ENCODE data around the gene OR2T29. TPM values are rescaled to one million over a fixed set of nuclear protein-coding genes. Genes with fewer than 3 reads are reported as not detected.
"Not testable (repeated sequence)": the region's sequence is repeated elsewhere in the genome, so short reads cannot be mapped to it uniquely, and the experiment has no call there.

OR2T29 gene
- total and polyA plus RNA-seq, 2 of the 13 experiments (the other 11 are each of a cell fraction or from before 2014, with no cell fraction given), result not detected

- TF ChIP-seq SMARCE1 (IDR thresholded peaks at IDR 0.05; ENCODE audit: borderline replicate concordance), result no peak
These were observed 13.8 kb upstream of the OR2T29 start (continued) for GRCh38 chr1:248576260-248576980.

GRCh38 chr1:248574657-248575056 is 12.1 kb upstream of the OR2T29 start, which contains the start of gene OR2T34:
Gene OR2T34, minus strand, starts transcription at chr1:248574757. Its CDS starts 0 bp downstream, at chr1:248574757.
- H3K4me1 ChIP-seq (ENCODE audit: insufficient read depth, low read length); H3K4me2 ChIP-seq (ENCODE audit: low read depth, low read length); CTCF ChIA-PET (ENCODE audit: low intra/inter-chr PET ratio, low total read pairs); POLR2A ChIA-PET; in situ Hi-C loops (cut with HindIII; ENCODE audit: extremely low pct_ligation_motif_present, low pct_unique_long_range_greater_than_20kb); H3K9me3 ChIP-seq (ENCODE audit: low read length); H3K79me2 ChIP-seq (ENCODE audit: insufficient read depth, low read length); intact Hi-C loops (cut with micrococcal nuclease; ENCODE audit: unreplicated experiment); H3K36me3 ChIP-seq (replicated peaks in 1 of 2; ENCODE audit: control insufficient read depth in 1 of 2, insufficient read depth in 2 of 2, low read length in 2 of 2); ATAC-seq; H3K27ac ChIP-seq (ENCODE audit: extremely low read length, insufficient read depth, low read length); H3K9ac ChIP-seq (ENCODE audit: insufficient read depth, low read depth, low read length); BruUV-seq (replicated peaks); H3K27me3 ChIP-seq (ENCODE audit: control insufficient read depth in 1 of 2, insufficient read depth in 2 of 2, low read length in 2 of 2); H2AFZ ChIP-seq (ENCODE audit: low read length); H3K4me3 ChIP-seq (replicated peaks in 1 of 3; ENCODE audit: insufficient read depth in 1 of 3, low read depth in 2 of 3, low read length in 3 of 3); H4K20me1 ChIP-seq (ENCODE audit: insufficient read depth, low read length); DNase-seq (ENCODE audit: low spot score); FAIRE-seq: not testable (repeated sequence)
- 18% methylated on average over 3 of the region's 3 CpGs for WGBS (ENCODE audit: low lambda C conversion rate)

DNA sequence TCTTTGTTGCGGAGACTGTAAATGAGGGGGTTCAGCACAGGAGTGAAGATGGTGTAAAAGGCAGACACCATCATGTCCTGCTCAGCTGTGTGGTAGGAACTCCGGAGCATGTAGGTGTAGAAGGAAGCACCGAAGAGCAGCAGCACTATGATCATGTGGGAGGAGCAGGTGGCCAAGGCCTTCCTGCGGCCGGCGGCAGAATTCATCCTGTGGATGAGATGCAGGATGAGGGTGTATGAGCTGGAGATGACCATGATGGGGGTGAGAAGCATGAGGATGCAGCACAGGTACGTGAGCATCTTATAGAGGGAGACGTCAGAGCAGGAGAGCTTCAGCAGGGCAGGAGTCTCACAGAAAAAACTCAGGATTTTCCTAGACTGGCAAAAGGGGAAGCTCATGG is 11.3 kb upstream of the OR2T29 start:
- intact Hi-C loops (cut with micrococcal nuclease; ENCODE audit: unreplicated experiment); POLR2A ChIA-PET; H2AFZ ChIP-seq (ENCODE audit: low read length); in situ Hi-C loops (cut with HindIII; ENCODE audit: extremely low pct_ligation_motif_present, low pct_unique_long_range_greater_than_20kb); FAIRE-seq; H3K9me3 ChIP-seq (ENCODE audit: low read length); H3K79me2 ChIP-seq (ENCODE audit: insufficient read depth, low read length); CTCF ChIA-PET (ENCODE audit: low intra/inter-chr PET ratio, low total read pairs); DNase-seq (ENCODE audit: low spot score); H4K20me1 ChIP-seq (ENCODE audit: insufficient read depth, low read length); H3K4me1 ChIP-seq (ENCODE audit: insufficient read depth, low read length); H3K27me3 ChIP-seq (ENCODE audit: control insufficient read depth in 1 of 2, insufficient read depth in 2 of 2, low read length in 2 of 2); BruUV-seq (replicated peaks); ATAC-seq; H3K9ac ChIP-seq (ENCODE audit: insufficient read depth, low read depth, low read length); H3K36me3 ChIP-seq (replicated peaks in 1 of 2; ENCODE audit: control insufficient read depth in 1 of 2, insufficient read depth in 2 of 2, low read length in 2 of 2); H3K4me2 ChIP-seq (ENCODE audit: low read depth, low read length); H3K4me3 ChIP-seq (replicated peaks in 1 of 3; ENCODE audit: insufficient read depth in 1 of 3, low read depth in 2 of 3, low read length in 3 of 3); H3K27ac ChIP-seq (ENCODE audit: extremely low read length, insufficient read depth, low read length): not testable (repeated sequence)
- WGBS (ENCODE audit: low lambda C conversion rate), result 3% methylated on average over 5 of the region's 8 CpGs

DNA sequence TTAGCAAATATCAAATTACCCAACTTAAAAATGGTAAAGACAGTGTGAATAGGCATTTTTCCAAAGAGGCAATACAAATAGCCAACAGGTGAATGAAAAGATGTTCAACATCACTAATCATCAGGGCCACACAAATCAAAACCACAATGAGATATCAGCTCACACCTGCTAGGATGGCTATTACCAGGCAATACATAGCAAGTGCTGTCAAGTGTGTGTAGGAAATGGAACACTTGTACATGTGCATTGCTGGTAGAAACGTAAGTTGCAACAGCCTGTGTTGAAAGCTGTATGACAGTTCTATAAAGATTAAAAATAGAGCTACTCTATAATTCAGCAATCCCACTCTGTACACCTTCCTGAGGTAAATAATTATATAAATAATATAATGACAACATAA is 9.5 kb upstream of the OR2T29 start:
- not testable (repeated sequence) for BruUV-seq (replicated peaks)

DNA sequence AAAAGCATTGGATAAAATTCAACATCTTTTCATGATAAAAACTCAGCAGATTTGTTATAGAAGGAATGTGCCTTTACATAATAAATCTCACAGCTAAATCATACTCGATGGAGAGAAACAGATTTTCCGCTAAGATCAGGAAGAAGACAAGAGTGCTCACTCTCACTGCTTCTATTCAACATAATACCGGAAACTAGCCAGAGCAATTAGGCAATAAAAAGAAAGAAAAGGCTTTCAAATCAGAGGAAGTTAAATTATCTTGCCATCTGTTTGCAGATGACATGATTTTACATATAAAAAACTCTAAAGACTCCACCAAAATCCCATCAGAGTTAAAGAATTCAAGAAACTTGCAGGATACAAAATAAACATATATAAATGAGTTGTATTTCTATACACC is 8.2 kb upstream of the OR2T29 start:
- H3K4me3 ChIP-seq (replicated peaks in 1 of 3; ENCODE audit: insufficient read depth in 1 of 3, low read depth in 2 of 3, low read length in 3 of 3); DNase-seq (ENCODE audit: low spot score); FAIRE-seq; H3K36me3 ChIP-seq (replicated peaks in 1 of 2; ENCODE audit: control insufficient read depth in 1 of 2, insufficient read depth in 2 of 2, low read length in 2 of 2); H3K4me2 ChIP-seq (ENCODE audit: low read depth, low read length); H3K27me3 ChIP-seq (ENCODE audit: control insufficient read depth in 1 of 2, insufficient read depth in 2 of 2, low read length in 2 of 2); H3K9me3 ChIP-seq (ENCODE audit: low read length); intact Hi-C loops (cut with micrococcal nuclease; ENCODE audit: unreplicated experiment); ATAC-seq; BruUV-seq (replicated peaks); H4K20me1 ChIP-seq (ENCODE audit: insufficient read depth, low read length); CTCF ChIA-PET (ENCODE audit: low intra/inter-chr PET ratio, low total read pairs); H2AFZ ChIP-seq (ENCODE audit: low read length); H3K9ac ChIP-seq (ENCODE audit: insufficient read depth, low read depth, low read length); POLR2A ChIA-PET; H3K4me1 ChIP-seq (ENCODE audit: insufficient read depth, low read length); in situ Hi-C loops (cut with HindIII; ENCODE audit: extremely low pct_ligation_motif_present, low pct_unique_long_range_greater_than_20kb); H3K27ac ChIP-seq (ENCODE audit: extremely low read length, insufficient read depth, low read length); H3K79me2 ChIP-seq (ENCODE audit: insufficient read depth, low read length): not testable (repeated sequence)
- 36% methylated on average over 3 of the region's 3 CpGs for WGBS (ENCODE audit: low lambda C conversion rate)

More for the DNA sequence above, 9.5 kb upstream of the OR2T29 start:
- H2AFZ ChIP-seq (ENCODE audit: low read length); H3K27ac ChIP-seq (ENCODE audit: extremely low read length, insufficient read depth, low read length); H3K4me3 ChIP-seq (replicated peaks in 1 of 3; ENCODE audit: insufficient read depth in 1 of 3, low read depth in 2 of 3, low read length in 3 of 3); in situ Hi-C loops (cut with HindIII; ENCODE audit: extremely low pct_ligation_motif_present, low pct_unique_long_range_greater_than_20kb); H3K79me2 ChIP-seq (ENCODE audit: insufficient read depth, low read length); H3K27me3 ChIP-seq (ENCODE audit: control insufficient read depth in 1 of 2, insufficient read depth in 2 of 2, low read length in 2 of 2); FAIRE-seq; DNase-seq (ENCODE audit: low spot score); H3K4me1 ChIP-seq (ENCODE audit: insufficient read depth, low read length); ATAC-seq; POLR2A ChIA-PET; H3K36me3 ChIP-seq (replicated peaks in 1 of 2; ENCODE audit: control insufficient read depth in 1 of 2, insufficient read depth in 2 of 2, low read length in 2 of 2); H3K9me3 ChIP-seq (ENCODE audit: low read length); H3K4me2 ChIP-seq (ENCODE audit: low read depth, low read length); intact Hi-C loops (cut with micrococcal nuclease; ENCODE audit: unreplicated experiment); CTCF ChIA-PET (ENCODE audit: low intra/inter-chr PET ratio, low total read pairs); H4K20me1 ChIP-seq (ENCODE audit: insufficient read depth, low read length); H3K9ac ChIP-seq (ENCODE audit: insufficient read depth, low read depth, low read length): not testable (repeated sequence)
- no CpG with 5 or more reads among the region's 1 CpG for WGBS (ENCODE audit: low lambda C conversion rate)
